Activated T-cell treated with anti-CD3 and anti-CD28 coated beads for 48 hours (primary cell): ENCODE measurements around the gene VAX1.
"Not testable (repeated sequence)": the region's sequence is repeated elsewhere in the genome, so short reads cannot be mapped to it uniquely, and the experiment has no call there.

ENCODE experiments used
- DNase-seq: peaks from one replicate; pipeline ENCODE4 v3.0.0-alpha.2; 2020; ENCODE audit warnings: low read depth

The VAX1 gene

DNA sequence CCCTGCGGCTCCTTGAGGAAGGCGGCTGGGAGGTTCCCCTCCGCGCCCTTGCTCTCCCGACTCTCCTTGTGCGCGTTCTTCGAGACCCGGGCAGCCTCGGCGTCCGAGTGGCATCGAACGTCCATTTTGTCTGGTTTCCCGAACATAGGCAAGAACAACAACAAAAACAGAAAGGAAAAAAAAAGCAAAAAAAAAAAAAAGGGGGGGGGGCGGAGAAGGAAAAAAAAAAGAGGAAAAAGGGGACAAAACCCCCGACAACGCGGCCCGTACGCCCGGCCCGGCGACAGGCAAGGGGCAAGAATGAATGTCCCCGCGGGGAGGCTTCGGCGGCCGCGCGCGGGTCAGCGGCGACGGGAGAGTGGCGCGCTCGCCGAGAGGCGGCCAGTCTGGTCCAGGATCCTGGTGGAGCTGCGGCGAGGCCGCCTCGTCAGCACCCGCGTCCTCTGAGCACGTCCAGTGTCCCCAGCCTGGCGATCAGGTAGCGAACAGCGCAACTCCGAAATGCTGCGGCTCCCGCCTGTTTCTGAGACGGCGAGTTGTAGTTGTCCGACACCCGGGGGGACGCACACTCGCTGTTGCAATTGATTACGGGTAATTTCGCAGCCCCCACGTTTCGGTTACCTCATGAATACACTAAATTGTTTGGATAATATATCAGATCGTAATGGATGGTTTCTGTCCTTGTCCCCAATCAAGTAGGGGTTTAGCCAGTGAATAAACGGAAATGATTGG lies at the start of gene VAX1:
Gene VAX1, minus strand, starts transcription at position 360 of the 732 bp plus-strand sequence. Its CDS starts 214 bp downstream, at position 146.
- no peak for DNase-seq

- DNase-seq = no peak
Observed at GRCh38 chr10:117186832-117187615, 49.0 kb upstream of the VAX1 start.

GRCh38 chr10:117185817-117186216 lies 47.7 kb upstream of the VAX1 start:
- DNase-seq = not testable (repeated sequence)

DNA sequence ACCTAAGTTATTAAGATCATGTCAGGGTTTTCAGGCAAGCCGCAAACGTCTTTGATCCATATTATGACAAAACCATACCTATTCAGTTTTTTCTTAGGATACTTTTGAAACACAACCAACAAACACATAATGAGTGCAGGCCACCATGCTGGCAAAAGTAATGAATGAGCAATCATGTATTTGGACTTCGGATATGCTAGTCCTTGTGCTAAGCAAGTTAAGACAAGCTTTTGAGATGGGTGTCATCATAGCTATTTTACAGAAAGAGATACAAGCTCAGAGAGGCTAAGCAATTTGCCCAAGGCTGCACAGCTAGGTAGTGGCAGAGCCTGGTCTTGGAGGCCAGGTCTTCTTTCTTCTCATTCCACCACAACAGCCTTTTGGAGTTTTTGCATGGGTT lies 46.8 kb upstream of the VAX1 start:
- no peak for DNase-seq

- no peak for DNase-seq
Observed at GRCh38 chr10:117184296-117184695, 46.2 kb upstream of the VAX1 start.

- DNase-seq = no peak
Observed at GRCh38 chr10:117178190-117178589, 40.1 kb upstream of the VAX1 start.

DNA sequence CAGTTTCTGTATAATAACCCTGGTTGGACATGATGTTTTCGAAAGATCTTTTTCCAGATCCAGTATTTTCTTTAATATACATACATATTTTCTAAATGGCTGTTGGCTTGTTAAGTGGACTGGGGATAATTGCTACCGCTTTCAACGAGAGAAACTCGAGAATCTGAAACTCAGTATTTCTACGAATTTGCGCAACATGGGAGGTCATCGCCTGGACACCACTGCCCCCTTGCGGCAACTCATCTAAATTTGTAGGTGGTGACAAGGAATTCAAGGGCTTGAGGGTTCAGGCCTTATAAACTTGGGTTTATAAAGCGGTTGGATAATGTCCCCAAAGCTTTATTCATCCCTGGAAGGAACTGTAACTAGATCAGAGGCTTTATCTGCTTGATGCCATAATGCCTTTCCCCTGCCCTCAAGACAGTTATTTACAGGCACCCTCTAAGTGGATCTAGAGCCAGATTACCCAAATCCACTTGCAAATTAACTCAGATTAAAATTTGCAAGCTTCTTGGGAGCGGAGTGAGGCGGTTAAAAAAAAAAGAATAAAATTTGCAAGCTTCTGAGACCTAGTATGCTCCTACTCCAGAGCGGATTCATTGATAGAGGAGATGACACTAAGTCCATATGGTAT lies 37.9 kb upstream of the VAX1 start:
- DNase-seq = peak; percentile 65

GRCh38 chr10:117175215-117175900 lies 37.3 kb upstream of the VAX1 start:
- no peak for DNase-seq

- DNase-seq = peak; percentile 75
Observed at GRCh38 chr10:117174439-117175214, 36.6 kb upstream of the VAX1 start.

DNA sequence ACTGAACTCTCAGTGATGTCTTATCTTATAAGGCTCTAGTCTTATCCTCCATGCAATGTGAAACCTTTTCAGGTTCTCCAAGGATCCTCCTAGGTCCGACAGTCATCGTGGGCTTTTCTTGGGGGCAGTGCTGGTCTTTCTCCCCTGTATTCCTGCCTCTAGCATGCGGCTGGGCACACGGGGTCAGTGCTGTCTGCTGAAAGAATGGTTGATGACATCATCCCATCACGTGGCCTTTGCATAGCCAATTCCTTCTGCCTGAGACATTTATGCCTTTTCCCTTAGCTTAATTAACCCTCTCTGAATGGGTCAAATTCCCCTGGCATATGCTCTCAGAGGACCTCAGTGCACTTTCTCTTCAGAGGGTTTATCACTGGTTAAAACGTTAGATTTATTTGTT lies 32.2 kb upstream of the VAX1 start:
- no peak for DNase-seq

DNA sequence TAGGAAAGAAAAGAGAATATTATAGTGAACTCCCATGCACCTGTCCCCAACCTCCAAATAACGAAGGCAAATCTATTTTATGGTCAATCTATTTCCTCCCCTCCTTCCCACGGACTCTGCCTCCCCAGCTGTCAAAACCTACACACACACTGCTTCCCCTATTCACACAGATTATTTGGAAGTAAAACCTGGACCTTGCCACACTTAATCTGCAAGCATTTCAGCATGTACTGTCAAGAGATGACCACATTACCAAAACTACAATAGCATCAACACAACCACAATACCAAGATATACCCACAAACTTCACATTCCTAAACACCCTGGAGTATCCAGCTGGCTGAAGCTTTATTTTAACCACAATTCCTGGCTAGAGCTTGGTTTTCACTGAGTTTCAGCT lies 31.4 kb upstream of the VAX1 start:
- no peak for DNase-seq

DNA sequence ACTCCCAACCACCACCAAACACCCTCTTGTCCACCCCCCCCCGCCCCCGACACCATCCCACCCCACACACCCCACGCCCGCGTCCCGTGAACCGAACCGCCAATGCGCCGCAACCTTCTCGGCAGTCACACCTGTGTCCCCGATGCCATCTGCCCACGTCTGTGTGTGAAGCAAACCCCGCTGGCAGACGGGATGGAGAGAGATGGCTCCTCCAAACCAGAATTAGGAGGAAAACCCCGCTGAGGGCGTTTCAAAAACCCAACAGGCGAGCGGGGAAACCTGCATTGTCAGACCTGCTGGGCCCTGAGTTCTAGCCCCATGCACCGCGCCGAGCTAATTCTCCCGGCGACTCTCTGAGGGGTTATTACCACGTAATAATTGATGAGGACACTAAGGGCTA lies 30.7 kb upstream of the VAX1 start:
- no peak for DNase-seq

DNA sequence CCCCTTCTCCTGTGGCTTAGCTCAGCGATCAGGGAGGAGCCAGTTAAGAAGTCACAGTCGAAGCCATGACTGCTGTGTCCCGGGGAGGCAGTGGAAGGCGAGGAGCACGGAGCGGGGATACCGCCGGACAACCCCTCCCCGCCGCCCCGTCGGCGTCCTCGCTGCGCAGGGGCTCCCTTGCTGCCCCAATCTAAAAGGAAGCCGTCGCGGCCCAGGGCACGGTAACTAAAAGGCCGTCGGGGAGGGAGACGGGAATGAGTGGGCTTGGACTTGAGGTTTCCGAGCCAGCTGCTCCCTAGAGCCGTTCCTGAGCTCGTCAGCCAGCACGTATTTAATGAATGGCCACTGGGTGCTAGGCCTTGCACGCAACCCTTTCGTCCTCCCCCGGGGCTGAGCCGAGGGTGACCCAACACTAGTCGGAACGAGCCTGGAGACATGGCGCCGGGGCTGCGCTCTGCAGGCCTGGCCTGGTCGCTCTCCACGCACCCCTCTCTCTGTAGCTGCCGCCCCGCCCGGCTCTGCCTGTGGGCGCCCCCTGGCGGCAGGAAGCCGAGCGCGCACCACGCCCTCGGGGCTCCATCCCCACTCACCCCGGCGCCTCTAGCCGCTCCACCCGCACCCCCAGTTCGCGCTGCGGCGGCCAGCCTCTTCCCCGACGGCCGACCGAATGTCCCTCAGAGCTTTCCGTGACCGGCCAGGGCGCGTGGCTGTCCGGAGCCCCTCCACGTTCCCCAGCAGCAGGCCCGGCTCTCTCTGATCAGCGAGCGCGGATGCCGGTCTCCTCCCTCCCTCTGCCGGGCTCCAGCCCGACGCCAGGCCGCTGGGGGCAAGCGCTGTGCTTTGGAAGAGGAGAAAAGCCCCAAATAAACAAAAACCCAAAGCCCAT lies 30.0 kb upstream of the VAX1 start:
- DNase-seq = peak; percentile 78

- no peak for DNase-seq
Observed at GRCh38 chr10:117167346-117167788, 29.3 kb upstream of the VAX1 start.

DNA sequence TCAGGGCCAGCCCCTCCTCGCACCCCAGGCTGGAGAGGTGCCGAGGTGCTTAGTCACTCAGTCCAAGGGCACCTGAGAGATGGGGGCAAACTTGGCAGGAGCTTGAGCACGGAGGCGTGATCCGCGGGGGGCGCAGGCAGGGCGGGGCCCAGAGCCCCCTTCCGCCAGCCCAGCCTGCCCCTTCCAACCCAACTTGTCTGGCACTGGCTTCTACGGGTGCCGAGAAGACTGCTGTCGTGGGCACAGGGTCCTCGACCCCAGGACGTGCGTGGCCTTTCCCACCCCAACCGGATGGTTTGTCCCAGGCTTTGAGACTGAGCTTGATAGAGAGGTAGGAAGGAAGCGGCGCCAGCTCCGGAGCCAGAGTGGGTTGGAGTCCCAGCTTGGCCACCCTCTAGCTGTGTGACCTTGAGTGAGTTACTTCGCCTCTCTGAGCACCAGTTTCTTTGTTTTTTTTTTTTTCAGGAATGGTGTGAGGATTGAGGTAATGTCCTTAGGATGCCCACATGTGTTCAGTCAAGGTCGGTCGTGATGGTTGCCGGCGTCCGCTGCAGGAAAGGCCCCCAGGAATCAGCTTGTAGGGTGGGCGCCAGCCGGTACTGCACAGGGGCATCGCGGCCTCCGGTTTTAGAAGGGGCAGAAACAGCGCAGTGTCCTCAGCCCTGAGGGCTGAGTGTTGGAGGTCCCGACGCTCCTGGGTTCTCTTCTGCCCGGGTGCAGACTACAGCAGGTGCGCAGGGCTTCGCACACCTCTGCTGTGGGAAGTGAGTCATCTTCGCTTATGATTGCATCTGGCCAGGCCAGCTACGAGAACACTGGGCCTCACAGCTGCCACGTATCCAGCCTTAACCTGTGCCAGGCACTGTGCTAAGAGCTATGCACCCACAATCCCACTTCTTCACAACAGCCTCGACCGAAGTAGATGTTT lies 28.6 kb upstream of the VAX1 start:
- DNase-seq = no peak

- DNase-seq = peak; percentile 35
Observed at GRCh38 chr10:117165538-117166417, 27.7 kb upstream of the VAX1 start.

DNA sequence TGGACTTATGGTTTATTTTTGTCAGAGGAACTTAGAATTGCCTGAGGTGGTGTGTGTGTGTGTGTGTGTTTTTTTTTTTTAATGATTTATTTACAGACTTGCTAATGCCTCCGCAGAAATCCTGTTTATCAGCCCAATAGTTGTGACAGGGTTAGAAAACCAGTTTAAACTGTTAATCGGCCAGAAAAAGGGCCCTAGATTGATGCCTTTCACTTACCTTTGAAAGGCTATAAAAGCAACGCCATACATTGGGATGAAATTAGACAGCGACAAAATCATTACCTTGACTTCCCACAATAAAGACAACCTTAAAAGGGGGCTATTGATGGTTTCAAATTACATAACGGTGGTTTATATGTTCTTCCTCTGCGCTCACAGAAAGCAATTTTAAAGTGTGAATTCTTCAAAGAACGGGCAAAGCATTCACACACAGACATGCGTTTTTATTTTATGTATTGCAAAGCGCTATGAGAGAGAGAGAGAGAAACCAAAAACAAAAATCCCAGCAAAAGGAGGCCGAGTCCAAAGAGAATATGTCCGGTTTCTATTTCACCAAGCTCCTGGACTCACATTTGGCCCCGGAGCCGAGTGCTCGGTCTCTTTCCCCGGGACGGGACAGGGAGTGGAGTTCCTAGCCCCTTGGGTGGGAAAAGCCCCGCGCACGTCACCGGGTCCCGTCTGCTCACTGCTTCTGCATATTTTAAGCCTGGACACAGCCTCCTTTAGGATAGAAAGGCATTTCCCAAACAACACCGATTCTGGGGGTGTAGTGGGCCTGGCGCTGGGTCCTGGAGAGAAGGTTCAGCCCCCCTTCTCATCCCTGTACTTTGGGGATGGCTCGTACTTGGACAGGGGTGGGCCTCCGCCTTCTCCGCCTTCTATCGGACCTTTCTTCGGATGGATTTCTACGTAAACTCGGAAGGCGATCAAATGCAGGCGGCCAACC lies 26.8 kb upstream of the VAX1 start:
- no peak for DNase-seq
